Stimulated activated CD4-positive, alpha-beta T cell treated with anti-CD3 and anti-CD28 coated beads, Interleukin-15, amount 100 ng/mL, for 24 hours (primary cell): ENCODE data around the gene FGF2.
"Not testable (repeated sequence)": the region's sequence is repeated elsewhere in the genome, so short reads cannot be mapped to it uniquely, and the experiment has no call there.

ENCODE experiments used
- DNase-seq: peaks from one replicate; pipeline ENCODE4 v3.0.0-alpha.2; 2020

FGF2 gene

GRCh38 chr4:122826553-122827257 lies at the start of gene FGF2:
TSS of gene FGF2 (plus strand) at chr4:122826831. CDS start at chr4:122827175, 344 bp downstream.
- DNase-seq = peak; percentile 58

- DNase-seq = no peak
These were observed 49.7 kb upstream of the FGF2 start for GRCh38 chr4:122776916-122777315.

- no peak for DNase-seq
These were observed 48.6 kb upstream of the FGF2 start for GRCh38 chr4:122777846-122778673.

- no peak for DNase-seq
These were observed 45.1 kb upstream of the FGF2 start for GRCh38 chr4:122781486-122781885.

- DNase-seq = no peak
These were observed 43.1 kb upstream of the FGF2 start for GRCh38 chr4:122783301-122784215.

GRCh38 chr4:122784261-122784660 lies 42.4 kb upstream of the FGF2 start:
- DNase-seq = no peak

- DNase-seq = no peak
These were observed 41.5 kb upstream of the FGF2 start for GRCh38 chr4:122785099-122785498.

DNA sequence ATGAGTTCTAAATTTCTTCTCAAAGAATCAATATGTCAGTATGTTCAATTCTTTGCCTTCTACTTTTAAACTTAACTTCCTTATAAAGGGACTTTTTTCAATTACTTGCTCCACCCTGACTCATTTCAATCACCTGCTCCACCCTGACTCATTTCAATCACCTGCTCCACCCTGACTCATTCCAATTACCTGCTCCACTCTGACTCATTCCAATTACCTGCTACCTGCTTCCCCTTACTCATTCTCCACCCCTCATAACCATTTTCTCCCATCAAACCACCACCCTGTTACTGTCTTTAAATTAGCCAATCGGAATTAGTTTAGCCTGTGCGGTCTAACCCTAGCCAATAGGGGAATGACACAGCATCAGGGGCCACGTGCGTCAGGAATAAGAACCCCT lies 40.3 kb upstream of the FGF2 start:
- peak; percentile 11 for DNase-seq

- DNase-seq = not testable (repeated sequence)
These were observed 39.7 kb upstream of the FGF2 start for GRCh38 chr4:122786920-122787319.

DNA sequence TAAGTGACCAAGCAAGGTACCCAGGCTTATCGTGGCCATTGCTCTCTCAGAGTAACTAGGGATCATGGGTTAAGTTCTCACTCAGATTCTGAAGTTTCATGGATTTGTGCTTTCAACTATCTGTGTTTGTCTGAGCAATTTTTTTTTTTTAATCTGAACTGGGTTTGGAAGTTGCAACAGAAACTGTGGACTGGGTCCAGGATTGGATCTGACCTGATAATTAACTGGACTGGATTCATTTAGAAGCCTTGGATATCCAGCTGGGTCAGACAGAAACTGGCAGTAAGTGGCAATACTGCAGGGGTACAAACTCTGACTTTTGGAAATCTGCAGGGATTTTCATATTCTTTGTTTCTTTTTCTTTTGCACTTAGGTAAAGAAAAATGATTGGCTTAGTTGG lies 38.7 kb upstream of the FGF2 start:
- DNase-seq = no peak

DNA sequence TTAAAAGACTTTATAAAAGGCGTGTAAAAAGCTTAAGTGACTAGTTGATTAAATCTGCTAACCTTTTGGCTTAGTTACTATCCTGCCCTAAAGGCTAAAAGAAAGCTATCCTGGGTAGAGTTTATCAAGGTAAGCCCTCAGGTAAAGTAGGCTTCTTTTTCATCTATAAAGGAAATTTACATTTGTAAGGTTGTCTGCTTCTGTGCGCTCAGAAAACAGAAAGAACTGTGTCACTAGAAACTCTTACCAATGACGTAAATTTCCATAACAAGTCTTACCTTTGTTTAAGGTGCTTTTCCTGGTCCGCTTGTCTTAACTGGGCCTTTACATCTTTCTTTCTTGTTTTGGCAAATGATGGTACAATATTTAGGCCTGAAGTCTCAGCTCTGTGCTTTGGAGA lies 37.7 kb upstream of the FGF2 start:
- no peak for DNase-seq

DNA sequence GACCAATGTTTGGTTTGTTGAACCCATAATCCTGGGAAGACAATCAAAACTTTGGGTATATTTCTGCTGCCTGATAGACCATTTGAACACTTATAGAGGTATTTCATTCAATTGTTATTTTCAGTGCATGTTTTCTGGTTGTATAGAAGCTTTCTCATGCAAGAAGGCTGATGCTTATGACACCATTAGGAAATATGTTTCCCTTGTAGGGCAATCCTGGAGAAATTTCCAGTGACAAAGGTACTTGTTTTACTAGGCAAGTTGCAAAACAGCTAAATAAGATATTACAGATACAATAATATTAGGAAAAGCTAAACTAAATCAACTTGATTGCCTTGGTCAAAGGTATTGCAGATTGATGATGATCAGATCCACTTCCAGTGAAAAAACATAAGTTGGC lies 32.8 kb upstream of the FGF2 start:
- no peak for DNase-seq

DNA sequence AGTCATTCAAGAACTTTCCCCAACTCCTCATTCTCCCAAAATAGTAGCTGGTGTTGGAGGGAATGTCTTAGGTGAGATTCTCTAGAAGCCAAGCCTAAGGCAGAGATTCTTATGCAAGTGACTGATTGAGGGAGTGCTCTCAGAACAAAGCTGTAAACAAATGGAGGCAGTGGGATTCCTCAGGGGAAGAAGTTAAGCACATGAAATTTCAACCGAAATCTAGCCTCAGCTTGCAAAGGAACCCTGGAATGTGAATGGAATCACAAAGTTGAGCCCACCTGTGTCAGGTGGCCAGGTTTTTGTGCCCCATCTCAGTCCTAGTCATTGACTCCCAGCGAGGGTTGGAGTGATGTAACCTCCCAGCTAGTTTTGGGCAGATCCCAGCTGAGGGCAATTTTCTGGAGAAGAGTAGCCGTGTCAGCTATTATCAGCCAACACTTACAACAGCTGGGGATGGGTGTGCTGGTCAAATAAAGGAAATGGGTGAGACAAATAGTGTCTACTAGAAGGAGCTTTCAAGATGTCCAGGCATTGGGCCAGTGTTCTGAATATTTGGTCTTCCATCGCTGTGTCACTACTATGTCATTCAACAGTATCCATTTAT lies 29.7 kb upstream of the FGF2 start:
- DNase-seq = no peak

DNA sequence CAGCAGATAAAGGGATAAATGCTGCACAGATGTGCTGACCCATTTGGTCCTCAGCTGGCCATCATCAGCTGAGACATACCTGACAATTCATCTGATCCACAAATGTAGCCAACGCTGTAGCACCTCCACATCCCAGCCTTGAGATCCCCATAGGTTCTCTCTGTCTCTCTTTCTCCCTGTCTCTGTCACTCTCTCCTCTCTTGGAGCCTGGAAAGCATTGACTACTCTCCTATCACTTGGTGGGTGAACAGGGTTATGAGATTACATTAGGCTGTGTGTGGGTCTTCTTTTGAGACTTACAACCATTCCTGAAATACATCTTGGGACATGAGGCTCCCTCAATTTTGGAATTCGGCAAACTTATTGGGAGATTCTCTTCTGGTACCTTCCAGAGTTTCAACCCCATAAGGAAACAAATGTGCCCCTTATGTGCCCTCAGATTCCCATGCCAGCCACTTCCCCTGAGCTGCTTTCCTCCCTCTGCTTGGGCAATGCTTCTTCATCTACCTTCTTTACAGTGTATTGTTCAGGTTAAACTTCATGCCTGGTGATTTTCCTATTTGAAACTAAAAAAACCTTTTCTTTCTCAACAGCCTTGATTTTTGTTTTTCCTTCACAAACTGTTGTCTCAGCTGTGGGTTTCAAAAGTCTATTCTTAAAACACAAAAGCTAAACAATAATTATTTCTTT lies 29.1 kb upstream of the FGF2 start:
- DNase-seq = no peak

DNA sequence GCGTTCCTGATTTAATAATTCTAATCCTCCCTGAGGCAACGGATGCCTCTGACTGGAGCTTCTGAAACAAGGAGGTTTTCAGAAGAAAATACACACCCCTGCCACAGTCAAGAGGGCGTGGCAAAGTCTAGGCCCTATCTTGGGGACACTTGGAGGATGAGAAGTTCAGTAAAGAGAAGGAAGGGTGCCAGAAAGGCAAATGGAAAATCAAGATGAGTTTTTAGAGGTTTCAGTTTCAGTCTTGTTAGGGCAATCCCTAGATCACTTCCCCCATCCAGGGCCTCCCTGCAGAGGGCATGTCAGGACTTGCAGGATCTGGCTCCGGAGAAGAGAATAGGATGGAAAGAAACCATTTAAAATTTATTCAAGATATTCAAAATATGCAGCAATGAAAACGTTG lies 28.5 kb upstream of the FGF2 start:
- peak; percentile 8 for DNase-seq

DNA sequence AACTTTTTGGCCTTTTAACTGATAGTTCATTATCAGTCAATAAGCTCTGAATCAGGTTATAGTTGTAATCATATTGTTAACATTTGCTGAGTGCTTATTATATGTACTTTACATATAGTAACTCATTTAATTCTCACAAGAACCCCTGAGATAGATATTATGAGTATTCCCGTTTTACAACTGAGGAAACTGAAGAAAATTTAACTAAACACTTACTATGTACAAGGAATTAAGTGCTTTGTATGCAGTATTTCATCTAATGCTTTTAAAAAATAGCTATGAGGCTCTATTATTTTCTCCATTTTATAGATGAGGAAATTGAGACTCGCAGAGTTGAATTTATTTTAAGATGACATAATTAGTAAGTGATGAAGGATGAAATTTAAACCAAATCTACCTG lies 27.7 kb upstream of the FGF2 start:
- DNase-seq = no peak

DNA sequence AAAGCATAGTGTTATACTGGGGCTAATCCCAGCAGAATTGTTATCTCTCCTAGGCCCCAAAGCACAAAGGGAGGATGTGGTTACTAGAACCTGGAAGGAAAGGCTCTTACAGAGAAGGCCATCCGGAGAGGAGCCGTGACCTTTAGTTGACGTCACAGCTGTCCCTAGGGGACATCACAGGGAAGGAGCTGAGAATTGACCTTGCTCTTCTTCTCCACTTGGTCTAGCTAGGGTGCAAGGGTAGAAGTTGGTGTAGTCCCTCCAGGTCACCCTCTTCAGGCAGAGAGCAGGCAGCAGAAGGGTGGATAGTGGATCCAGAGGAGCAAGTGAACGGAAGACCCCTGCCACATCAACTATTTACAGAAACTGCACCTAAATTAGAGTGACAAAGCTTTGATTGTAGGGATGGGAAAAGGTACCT lies 22.8 kb upstream of the FGF2 start:
- no peak for DNase-seq

GRCh38 chr4:122806981-122807679 lies 19.5 kb upstream of the FGF2 start:
- DNase-seq = no peak

DNA sequence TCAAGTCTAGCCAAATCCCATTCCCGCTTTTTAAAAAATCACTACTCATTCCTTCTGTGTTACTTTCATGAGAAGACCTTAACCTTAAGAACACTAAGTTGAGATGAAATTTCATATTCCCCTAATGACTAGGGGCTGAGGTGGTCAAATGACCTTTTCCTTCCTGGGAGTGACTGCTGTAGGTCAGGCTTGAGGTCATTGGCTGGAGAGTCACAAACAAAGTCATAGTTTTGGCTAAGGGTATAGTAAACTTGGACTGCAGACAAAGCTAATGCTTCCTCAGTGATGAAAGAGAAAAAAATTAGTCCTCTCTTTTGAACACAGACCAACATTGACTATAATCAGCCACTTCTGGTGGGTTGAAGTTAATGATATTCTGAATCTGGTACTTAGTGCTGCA lies 16.0 kb upstream of the FGF2 start:
- no peak for DNase-seq

- not testable (repeated sequence) for DNase-seq
These were observed 14.8 kb upstream of the FGF2 start for GRCh38 chr4:122811781-122812180.

GRCh38 chr4:122812823-122813222 lies 13.8 kb upstream of the FGF2 start:
- DNase-seq = not testable (repeated sequence)

GRCh38 chr4:122814426-122814825 lies 12.2 kb upstream of the FGF2 start:
- no peak for DNase-seq
